Heart left ventricle (tissue), 16 donors: ENCODE results near the gene GUCD1. TPM values are rescaled to one million over a fixed set of nuclear protein-coding genes. Genes with fewer than 3 reads are reported as not detected.
A peak's percentile ranks its signal among the peaks of the same experiment; 100 is the strongest.

ENCODE experiments used
- ATAC-seq, 4 donors: fragments of 200-7000 bp; cut with Tn5 transposase; one replicate each; pipeline ENCODE4 v1.9.1; 2020 to 2022; ENCODE audit warnings: moderate library complexity in 4 of 4, mild to moderate bottlenecking in 3 of 4, moderate number of reproducible peaks in 1 of 4
- DNase-seq, 5 donors: peaks; one replicate each; pipeline ENCODE4 v3.0.0-alpha.2; 2020
- H3K27ac ChIP-seq, 12 donors: fragments of 200-600 bp; sonication (generic) in 4 of 12; one replicate each; pipeline versions ENCODE4 v1.5.0 to v1.8.0; 2016 to 2022; ENCODE audit warnings: mild to moderate bottlenecking in 2 of 12
- H3K27me3 ChIP-seq, 9 donors: fragments of 200-600 bp; sonication (generic) in 2 of 9; one replicate each; pipeline versions ENCODE4 v1.5.1 to v1.8.0; 2016 to 2022; ENCODE audit warnings: mild to moderate bottlenecking in 3 of 9
- H3K36me3 ChIP-seq, 9 donors: fragments of 200-600 bp; sonication (generic) in 2 of 9; one replicate each; pipeline versions ENCODE4 v1.5.0 to v1.8.0; 2018 to 2022; ENCODE audit warnings: mild to moderate bottlenecking in 2 of 9
- H3K4me1 ChIP-seq, 12 donors: fragments of 200-600 bp; sonication (generic) in 4 of 12; one replicate each; pipeline versions ENCODE4 v1.5.0 to v1.8.0; 2016 to 2022; ENCODE audit warnings: mild to moderate bottlenecking in 3 of 12
- H3K4me3 ChIP-seq, 12 donors: fragments of 200-600 bp; sonication (generic) in 4 of 12; one replicate each; pipeline versions ENCODE4 v1.5.0 to v1.8.0; 2017 to 2022; ENCODE audit warnings: mild to moderate bottlenecking in 9 of 12, moderate library complexity in 4 of 12
- H3K9me3 ChIP-seq, 12 donors: fragments of 200-600 bp; sonication (generic) in 4 of 12; one replicate each; pipeline versions ENCODE4 v1.5.0 to v1.8.0; 2016 to 2022; ENCODE audit warnings: mild to moderate bottlenecking in 1 of 12
- POLR2A ChIP-seq, 2 donors: fragments of 450-650 bp; IDR thresholded peaks; one replicate each; pipeline ENCODE4 v1.6.1; 2017; ENCODE audit warnings: antibody characterized with exemption in 2 of 2, mild to moderate bottlenecking in 2 of 2, moderate library complexity in 2 of 2
- WGBS, 4 donors: extraction: QIAGEN DNeasy Blood & Tissue Kit in 2 of 4; methylation state at CpG; one replicate each; pipeline versions ENCODE4 v1.1.5 to v1.1.7; 2013 to 2018; 5-methylcytosine and 5-hydroxymethylcytosine counted together
- intact Hi-C, 10 donors: fragments of 100-400 bp; cut with DNase I; formaldehyde crosslinking; loops; one replicate each; pipeline versions ENCODE4 v1.11.1 to v1.14.2; 2022
- polyA plus RNA-seq, 2 donors: library from polyadenylated mRNA; stranded (reverse); fragments of 200-250 nt; gene quantifications; one replicate each; pipeline ENCODE4 v1.2.3, GENCODE V29; 2013
- total RNA-seq, 9 donors: library from RNA; depleted of rRNA in 2 of 9; stranded (reverse); fragments of >200 nt in 2 of 9; fragmentation: NEBNext Ultra II Directional in 3 of 9; extraction: Animal tissue kit (Norgen Biotek cat#: 25700) in 3 of 9; gene quantifications; one replicate each; pipeline versions ENCODE4 v1.1.0 to v1.2.4, GENCODE V29; 2016 to 2023
- TF ChIP-seq, protein P1 (sequence below), 12 donors: fragments of 200-600 bp; sonication (generic) in 4 of 12; IDR thresholded peaks; one replicate each; pipeline versions ENCODE4 v1.5.0 to v1.8.0; 2018 to 2022; ENCODE audit warnings: antibody characterized with exemption in 12 of 12, mild to moderate bottlenecking in 5 of 12
- donor health status: ischemic (EF 13 %, LVEDD 7.1; RV severe dilation, severe dysfunction).
- donor health status: healthy with polysubstance abuse.
- donor health status: DM: no; HTN: yes; CAD: no.
- donor health status: DM: no; HTN: no; CAD: no.
- donor health status: ischemic (EF 25% LVEDD 6.9; RV normal size, moderate dysfunction).
- donor health status: ischemic (EF 25% LVEDD 5.7; RV mildly dilated, moderate dysfunction).
- donor health status: healthy.
- donor health status: DM: yes; HTN: yes; CAD: no.
- donor health status: ischemic (EF 35%, LVEDD 5.7; RV mildly dilated, moderate dysfunction).
- donor health status: nonischemic (EF 11% LVEDD 7.7; RV severe dilation, severe dysfunction).
- donor health status: DM: yes; HTN: yes; CAD: no.
- donor health status: PGD.
- donor health status: ischemic (EF 29% LVEDD 5.4; RV normal size, mild dysfunction).
- donor health status: nonischemic (EF 23%, LVEDD 6.1; RV moderate dilation, normal function).

Gene GUCD1
- total and polyA plus RNA-seq, 11 donors, result 147 to 487 (median 186) TPM

DNA sequence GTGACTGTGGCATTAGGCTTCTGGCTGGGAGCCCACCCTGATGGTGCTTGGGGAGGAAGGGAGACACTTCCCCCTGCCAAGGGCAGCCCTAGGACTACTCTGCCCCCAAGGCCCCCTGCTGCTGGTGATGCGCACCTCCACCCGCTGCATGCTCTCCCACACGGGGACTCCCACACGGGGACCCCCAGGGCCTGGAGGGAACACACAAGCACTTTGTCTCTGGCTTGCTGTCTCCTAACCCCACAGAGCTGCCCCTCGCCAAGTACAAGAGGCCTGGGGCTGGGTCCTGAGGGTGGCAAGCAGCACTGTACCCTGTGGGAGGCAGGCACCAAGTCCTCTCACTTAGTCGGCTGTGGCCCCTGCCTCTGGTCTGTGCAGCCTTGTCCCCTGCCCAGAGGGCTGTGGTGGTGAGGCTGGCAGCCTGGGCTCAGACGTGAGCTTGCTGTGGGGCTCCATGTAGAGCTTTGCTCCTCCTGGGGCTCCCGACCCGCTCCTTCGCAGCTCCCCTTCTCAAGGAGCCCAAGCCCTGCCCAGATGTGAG lies 30.0 kb upstream of the GUCD1 start:
- Histone ChIP-seq H3K36me3 (peaks cover 0 to 32% (median 5%) of the 10 kb centered on the region in 9 donors), H3K4me3 (no peak overlapping the region), H3K9me3 (no peaks in the 10 kb centered on the region), H3K4me1 (peaks cover 0 to 24% (median 12%) of the 10 kb centered on the region in 12 donors), H3K27ac (peak overlapping the region in 1 of 12 donors; percentile 81), H3K27me3 (no peaks in the 10 kb centered on the region)
- intact Hi-C loops, result no loop called here
- WGBS, 4 donors, result 84 to 88% (median 86%) methylated on average over 9 to 10 of the region's 10 CpGs
- TF ChIP-seq, protein P1, sequence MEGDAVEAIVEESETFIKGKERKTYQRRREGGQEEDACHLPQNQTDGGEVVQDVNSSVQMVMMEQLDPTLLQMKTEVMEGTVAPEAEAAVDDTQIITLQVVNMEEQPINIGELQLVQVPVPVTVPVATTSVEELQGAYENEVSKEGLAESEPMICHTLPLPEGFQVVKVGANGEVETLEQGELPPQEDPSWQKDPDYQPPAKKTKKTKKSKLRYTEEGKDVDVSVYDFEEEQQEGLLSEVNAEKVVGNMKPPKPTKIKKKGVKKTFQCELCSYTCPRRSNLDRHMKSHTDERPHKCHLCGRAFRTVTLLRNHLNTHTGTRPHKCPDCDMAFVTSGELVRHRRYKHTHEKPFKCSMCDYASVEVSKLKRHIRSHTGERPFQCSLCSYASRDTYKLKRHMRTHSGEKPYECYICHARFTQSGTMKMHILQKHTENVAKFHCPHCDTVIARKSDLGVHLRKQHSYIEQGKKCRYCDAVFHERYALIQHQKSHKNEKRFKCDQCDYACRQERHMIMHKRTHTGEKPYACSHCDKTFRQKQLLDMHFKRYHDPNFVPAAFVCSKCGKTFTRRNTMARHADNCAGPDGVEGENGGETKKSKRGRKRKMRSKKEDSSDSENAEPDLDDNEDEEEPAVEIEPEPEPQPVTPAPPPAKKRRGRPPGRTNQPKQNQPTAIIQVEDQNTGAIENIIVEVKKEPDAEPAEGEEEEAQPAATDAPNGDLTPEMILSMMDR (IDR thresholded peaks at IDR 0.05), result no peak
- no peak for TF ChIP-seq POLR2A (IDR thresholded peaks at IDR 0.05)
- DNase-seq, result no peak
- peak in 1 of 4 donors; percentile 9 for ATAC-seq

DNA sequence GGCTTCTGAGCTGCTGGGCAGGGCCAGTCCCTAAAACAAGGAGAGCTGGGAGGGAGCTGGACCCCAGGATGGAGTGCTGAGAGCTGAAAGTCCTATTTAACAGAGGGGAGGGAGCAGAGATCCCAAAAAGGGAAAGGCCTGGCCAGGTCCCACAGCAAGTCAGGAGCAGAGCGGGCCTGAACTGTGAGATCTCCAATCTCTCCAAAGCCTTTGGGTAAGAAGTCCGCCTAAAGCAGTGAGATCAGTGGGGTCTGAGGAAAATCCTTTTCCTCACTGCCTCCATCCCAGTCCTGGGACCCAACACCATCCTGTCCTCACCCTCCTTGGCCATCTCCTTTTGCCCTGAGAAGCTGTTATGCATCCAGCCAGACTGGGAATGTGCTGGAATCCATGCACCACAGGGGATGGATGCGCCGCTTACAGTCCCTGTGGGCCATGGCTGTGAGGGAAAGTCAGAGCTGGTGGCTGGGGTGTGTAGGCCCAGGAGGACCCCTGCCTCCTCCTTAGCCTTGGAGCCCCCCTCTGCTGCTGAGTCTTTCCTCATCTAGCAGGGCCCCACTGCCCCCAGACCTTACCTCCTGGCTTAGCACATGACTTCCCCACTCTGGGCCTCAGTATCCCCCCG lies 29.3 kb upstream of the GUCD1 start:
- 71 to 86% (median 82%) methylated on average over 3 to 5 of the region's 5 CpGs for WGBS, 4 donors
- Histone ChIP-seq H3K9me3 (no peaks in the 10 kb centered on the region), H3K4me3 (peak overlapping the region in 3 of 12 donors; percentile 13 to 37 (median 30)), H3K27me3 (no peaks in the 10 kb centered on the region), H3K36me3 (peaks cover 0 to 29% (median 4%) of the 10 kb centered on the region in 9 donors), H3K27ac (peak overlapping the region in 11 of 12 donors; percentile 15 to 81 (median 51)), H3K4me1 (peaks cover 0 to 24% (median 12%) of the 10 kb centered on the region in 12 donors)
- intact Hi-C loops, result no loop called here
- DNase-seq (no peak), ATAC-seq (peak in 3 of 4 donors; percentile 1 to 8 (median 5))
- no peak for TF ChIP-seq POLR2A (IDR thresholded peaks at IDR 0.05)
- TF ChIP-seq, protein P1 (IDR thresholded peaks at IDR 0.05), result no peak

DNA sequence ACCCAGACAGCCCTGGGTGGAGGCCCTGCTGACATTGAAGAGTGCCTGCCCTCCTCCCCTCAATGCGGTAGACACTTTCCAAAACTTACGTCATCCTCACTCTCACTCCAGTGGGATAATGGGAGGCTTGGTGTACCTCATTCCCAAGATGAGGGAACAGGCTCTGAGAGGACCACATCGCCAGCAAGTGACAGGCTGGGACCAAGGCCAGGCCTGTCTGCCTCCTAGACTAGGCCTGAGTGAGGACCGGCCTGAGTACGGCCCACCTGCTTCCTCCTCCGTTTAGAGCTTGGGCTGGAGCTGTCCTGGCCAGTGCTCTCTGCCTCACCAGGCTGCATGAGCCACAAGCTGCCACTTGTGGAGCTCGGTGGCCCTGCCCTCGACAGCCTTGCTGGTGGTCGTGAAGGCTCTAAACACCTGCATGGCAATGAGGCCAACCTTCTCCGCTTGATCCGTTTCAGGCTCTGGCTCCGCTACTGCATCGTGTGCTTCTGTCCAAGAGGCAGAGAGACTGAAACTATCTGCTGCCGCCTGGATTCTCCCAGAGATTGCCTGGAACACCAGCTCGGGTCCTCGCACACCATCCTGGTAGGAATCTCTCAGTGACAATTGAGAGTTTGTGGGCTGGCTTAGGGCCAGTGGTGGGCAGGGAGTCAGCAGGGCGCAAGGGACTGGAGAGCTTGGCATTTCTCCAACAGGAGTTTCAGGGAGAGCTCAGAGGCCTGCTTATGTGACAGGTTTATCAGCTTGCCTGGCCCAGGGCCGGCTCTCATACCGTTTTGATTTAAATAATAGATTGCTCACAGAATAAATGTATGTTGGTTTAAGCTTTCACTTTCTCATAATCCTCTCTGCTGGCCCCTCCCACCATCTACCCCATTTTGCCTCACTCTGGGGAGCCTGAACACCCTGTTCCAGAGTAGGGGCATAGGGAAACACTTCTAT lies 28.6 kb upstream of the GUCD1 start:
- peak overlapping the region in 6 of 12 donors; percentile 0 to 37 (median 12) for H3K4me3 ChIP-seq
- no peaks in the 10 kb centered on the region for H3K9me3 ChIP-seq
- ATAC-seq, result peak; percentile 19 to 60 (median 46)
- DNase-seq, result peak in 1 of 5 donors; percentile 46
- peaks cover 0 to 27% (median 1%) of the 10 kb centered on the region in 9 donors for H3K36me3 ChIP-seq
- intact Hi-C loops, result no loop called here
- H3K4me1 ChIP-seq, result peaks cover 0 to 29% (median 12%) of the 10 kb centered on the region in 12 donors
- TF ChIP-seq, protein P1 (IDR thresholded peaks at IDR 0.05), result no peak
- no peak for TF ChIP-seq POLR2A (IDR thresholded peaks at IDR 0.05)
- 30 to 40% (median 36%) methylated on average over 17 to 19 of the region's 19 CpGs for WGBS, 4 donors
- H3K27me3 ChIP-seq, result no peaks in the 10 kb centered on the region
- peak overlapping the region in 11 of 12 donors; percentile 15 to 81 (median 51) for H3K27ac ChIP-seq
